ENCODE results near the gene DTX2.
"Not testable (repeated sequence)": the region's sequence is repeated elsewhere in the genome, so short reads cannot be mapped to it uniquely, and the experiment has no call there.

The DTX2 gene

GRCh38 chr7:76443846-76444245 is 17.7 kb upstream of the DTX2 start:
- not testable (repeated sequence) for DNase-seq (ENCODE audit: low spot score)

GRCh38 chr7:76445577-76446008 is 15.9 kb upstream of the DTX2 start:
- peak; percentile 28 for DNase-seq (ENCODE audit: low spot score)

GRCh38 chr7:76457017-76457416 is 4.5 kb upstream of the DTX2 start:
- not testable (repeated sequence) for DNase-seq (ENCODE audit: low spot score)

GRCh38 chr7:76458504-76458903 is 3.0 kb upstream of the DTX2 start:
- not testable (repeated sequence) for DNase-seq (ENCODE audit: low spot score)

GRCh38 chr7:76460767-76461166 is 742 bp upstream of the DTX2 start:
- DNase-seq (ENCODE audit: low spot score): not testable (repeated sequence)

GRCh38 chr7:76462271-76462882 is 868 bp downstream of the DTX2 start:
- DNase-seq (ENCODE audit: low spot score): not testable (repeated sequence)

GRCh38 chr7:76464959-76465358 is 3.5 kb downstream of the DTX2 start:
- not testable (repeated sequence) for DNase-seq (ENCODE audit: low spot score)

- DNase-seq (ENCODE audit: low spot score): not testable (repeated sequence)
These were observed 4.4 kb downstream of the DTX2 start for GRCh38 chr7:76465950-76466349.

GRCh38 chr7:76467743-76468404 is 6.4 kb downstream of the DTX2 start:
- not testable (repeated sequence) for DNase-seq (ENCODE audit: low spot score)

- peak; percentile 17 for DNase-seq (ENCODE audit: low spot score)
These were observed 10.2 kb downstream of the DTX2 start for GRCh38 chr7:76471556-76472221.

- DNase-seq (ENCODE audit: low spot score): not testable (repeated sequence)
These were observed 11.6 kb downstream of the DTX2 start for GRCh38 chr7:76473097-76473496.

- not testable (repeated sequence) for DNase-seq (ENCODE audit: low spot score)
These were observed 14.8 kb downstream of the DTX2 start for GRCh38 chr7:76476280-76476679.

GRCh38 chr7:76476742-76477474 is 15.4 kb downstream of the DTX2 start:
- DNase-seq (ENCODE audit: low spot score): not testable (repeated sequence)

GRCh38 chr7:76479628-76480027 is 18.1 kb downstream of the DTX2 start:
- DNase-seq (ENCODE audit: low spot score): not testable (repeated sequence)

GRCh38 chr7:76480403-76481253 is 19.1 kb downstream of the DTX2 start:
- not testable (repeated sequence) for DNase-seq (ENCODE audit: low spot score)

GRCh38 chr7:76482660-76483059 is 21.2 kb downstream of the DTX2 start:
- not testable (repeated sequence) for DNase-seq (ENCODE audit: low spot score)

- DNase-seq (ENCODE audit: low spot score): not testable (repeated sequence)
These were observed 21.6 kb downstream of the DTX2 start for GRCh38 chr7:76483081-76483480.

- not testable (repeated sequence) for DNase-seq (ENCODE audit: low spot score)
These were observed 22.9 kb downstream of the DTX2 start for GRCh38 chr7:76484456-76484855.

GRCh38 chr7:76485822-76486610 is 24.5 kb downstream of the DTX2 start:
- DNase-seq (ENCODE audit: low spot score): not testable (repeated sequence)

GRCh38 chr7:76486618-76487017 is 25.1 kb downstream of the DTX2 start:
- DNase-seq (ENCODE audit: low spot score): not testable (repeated sequence)
